ENCODE results near the gene C1GALT1. TPM values are rescaled to one million over a fixed set of nuclear protein-coding genes. Genes with fewer than 3 reads are reported as not detected.
"Not testable (repeated sequence)": the region's sequence is repeated elsewhere in the genome, so short reads cannot be mapped to it uniquely, and the experiment has no call there.

C1GALT1 gene
- total RNA-seq, 1 experiment from 2014 or later: 16.3 TPM

GRCh38 chr7:7239346-7239745, 57.0 kb downstream of the C1GALT1 start:
- H3K27me3 ChIP-seq: no peaks in the 10 kb centered on the region
- no peaks in the 10 kb centered on the region for H3K9me3 ChIP-seq
- H3K4me3 ChIP-seq: no peak overlapping the region
- H3K36me3 ChIP-seq: peaks cover 24% of the 10 kb centered on the region
- no peak for DNase-seq

- Histone ChIP-seq H3K36me3 (peaks cover 20% of the 10 kb centered on the region), H3K9me3 (no peaks in the 10 kb centered on the region), H3K4me3 (no peak overlapping the region), H3K27me3 (no peaks in the 10 kb centered on the region)
- no peak for DNase-seq
These were observed 60.6 kb downstream of the C1GALT1 start for GRCh38 chr7:7242899-7243298.

GRCh38 chr7:7245233-7245632, 62.9 kb downstream of the C1GALT1 start:
- not testable (repeated sequence) for H3K27me3 ChIP-seq, H3K4me3 ChIP-seq, H3K9me3 ChIP-seq
- peaks cover 12% of the 10 kb centered on the region for H3K36me3 ChIP-seq
- peak; percentile 50 for DNase-seq

GRCh38 chr7:7246223-7246622, 63.9 kb downstream of the C1GALT1 start:
- H3K4me3 ChIP-seq: no peak overlapping the region
- H3K27me3 ChIP-seq: no peaks in the 10 kb centered on the region
- H3K9me3 ChIP-seq: no peaks in the 10 kb centered on the region
- no peak for DNase-seq
- H3K36me3 ChIP-seq: peaks cover 12% of the 10 kb centered on the region

GRCh38 chr7:7247658-7248057, 65.3 kb downstream of the C1GALT1 start:
- no peak for DNase-seq
- Histone ChIP-seq H3K9me3 (no peaks in the 10 kb centered on the region), H3K4me3 (no peak overlapping the region), H3K27me3 (no peaks in the 10 kb centered on the region), H3K36me3 (peaks cover 12% of the 10 kb centered on the region)

- DNase-seq: no peak
- H3K27me3 ChIP-seq: no peaks in the 10 kb centered on the region
- no peaks in the 10 kb centered on the region for H3K9me3 ChIP-seq
- H3K4me3 ChIP-seq: no peak overlapping the region
- H3K36me3 ChIP-seq: peaks cover 1% of the 10 kb centered on the region; the same call in 1 of the 2 replicates
These were observed 67.5 kb downstream of the C1GALT1 start for GRCh38 chr7:7249814-7250213.

- no peak for DNase-seq
- H3K27me3 ChIP-seq: no peaks in the 10 kb centered on the region
- peaks cover 5% of the 10 kb centered on the region; the same call in 1 of the 2 replicates for H3K36me3 ChIP-seq
- no peaks in the 10 kb centered on the region for H3K9me3 ChIP-seq
- no peak overlapping the region for H3K4me3 ChIP-seq
These were observed 69.4 kb downstream of the C1GALT1 start for GRCh38 chr7:7251742-7252141.

GRCh38 chr7:7254319-7254718, 72.0 kb downstream of the C1GALT1 start:
- no peak for DNase-seq
- Histone ChIP-seq H3K4me3 (no peak overlapping the region), H3K27me3 (no peaks in the 10 kb centered on the region), H3K36me3 (peaks cover 16% of the 10 kb centered on the region), H3K9me3 (no peaks in the 10 kb centered on the region)

- Histone ChIP-seq H3K27me3 (no peaks in the 10 kb centered on the region), H3K4me3 (no peak overlapping the region), H3K9me3 (no peaks in the 10 kb centered on the region), H3K36me3 (peaks cover 16% of the 10 kb centered on the region)
- DNase-seq: no peak
These were observed 72.6 kb downstream of the C1GALT1 start for GRCh38 chr7:7254908-7255307.

- no peak overlapping the region for H3K4me3 ChIP-seq
- H3K27me3 ChIP-seq: no peaks in the 10 kb centered on the region
- H3K36me3 ChIP-seq: peaks cover 16% of the 10 kb centered on the region
- 0 out of 2 replicates have a peak, but pooled peaks cover 6% of the 10 kb centered on the region for H3K9me3 ChIP-seq
- no peak for DNase-seq
These were observed 74.5 kb downstream of the C1GALT1 start for GRCh38 chr7:7256731-7257274.

GRCh38 chr7:7257899-7258692, 75.8 kb downstream of the C1GALT1 start:
- H3K36me3 ChIP-seq: peaks cover 16% of the 10 kb centered on the region
- DNase-seq: no peak
- H3K27me3 ChIP-seq: no peaks in the 10 kb centered on the region
- H3K9me3 ChIP-seq: 0 out of 2 replicates have a peak, but pooled peaks cover 6% of the 10 kb centered on the region
- no peak overlapping the region for H3K4me3 ChIP-seq

GRCh38 chr7:7261863-7262262, 79.5 kb downstream of the C1GALT1 start:
- DNase-seq: no peak
- H3K4me3 ChIP-seq: no peak overlapping the region
- H3K9me3 ChIP-seq: 0 out of 2 replicates have a peak, but pooled peaks cover 6% of the 10 kb centered on the region
- peaks cover 10% of the 10 kb centered on the region for H3K36me3 ChIP-seq
- no peaks in the 10 kb centered on the region for H3K27me3 ChIP-seq

- H3K4me3 ChIP-seq: no peak overlapping the region
- H3K27me3 ChIP-seq: no peaks in the 10 kb centered on the region; the same call in 1 of the 2 replicates
- peaks cover 4% of the 10 kb centered on the region for H3K36me3 ChIP-seq
- 0 out of 2 replicates have a peak, but pooled peaks cover 6% of the 10 kb centered on the region for H3K9me3 ChIP-seq
- DNase-seq: no peak
These were observed 81.2 kb downstream of the C1GALT1 start for GRCh38 chr7:7263297-7264230.

- 0 out of 2 replicates have a peak, but pooled peaks cover 6% of the 10 kb centered on the region for H3K9me3 ChIP-seq
- H3K4me3 ChIP-seq: no peak overlapping the region
- no peaks in the 10 kb centered on the region; the same call in 1 of the 2 replicates for H3K27me3 ChIP-seq
- no peaks in the 10 kb centered on the region; the same call in 1 of the 2 replicates for H3K36me3 ChIP-seq
- DNase-seq: no peak
These were observed 82.1 kb downstream of the C1GALT1 start for GRCh38 chr7:7264306-7265040.

- no peak for DNase-seq
- Histone ChIP-seq H3K36me3 (no peaks in the 10 kb centered on the region), H3K9me3 (0 out of 2 replicates have a peak, but pooled peaks cover 6% of the 10 kb centered on the region), H3K27me3 (no peaks in the 10 kb centered on the region; the same call in 1 of the 2 replicates), H3K4me3 (no peak overlapping the region)
These were observed 83.0 kb downstream of the C1GALT1 start for GRCh38 chr7:7265081-7266075.
